Measurements from ENCODE around the gene NEUROD4. TPM values are rescaled to one million over a fixed set of nuclear protein-coding genes. Genes with fewer than 3 reads are reported as not detected.

NEUROD4 gene
- total and polyA plus RNA-seq, 10 of the 15 experiments (the other 5 are each of a cell fraction or from before 2014, with no cell fraction given), result 0.06 TPM; not detected in 9

GRCh38 chr12:54991161-54991990 is 28.4 kb upstream of the NEUROD4 start:
- BruUV-seq (replicated peaks), result no TSS peak
- H2AFZ ChIP-seq (ENCODE audit: control insufficient read depth, low read depth, low read length), result peak overlapping the region; percentile 59
- peak; percentile 78 for TF ChIP-seq IKZF1 (conservative IDR thresholded peaks at IDR 0.05)
- TF ChIP-seq ZSCAN29 (IDR thresholded peaks at IDR 0.05), result no peak
- TF ChIP-seq MTA3 (IDR thresholded peaks at IDR 0.05; ENCODE audit: borderline replicate concordance, low read length), result peak; percentile 15; the same call in 1 of the 2 replicates
- TF ChIP-seq NFIC (IDR thresholded peaks at IDR 0.05; ENCODE audit: low read depth, low read length), result peak; percentile 57
- TF ChIP-seq ATF3 (IDR thresholded peaks at IDR 0.05; ENCODE audit: borderline replicate concordance, extremely low read depth, low read depth, low read length), result no peak
- peak; percentile 37; the same call in 1 of the 2 replicates for TF ChIP-seq CREM (IDR thresholded peaks at IDR 0.05; ENCODE audit: low read depth)
- 0 out of 2 replicates have a peak, but pooled peaks have one; percentile 16 for TF ChIP-seq SPI1 (IDR thresholded peaks at IDR 0.05; ENCODE audit: borderline replicate concordance, insufficient read depth, low read depth, low read length)
- TF ChIP-seq SIX5 (IDR thresholded peaks at IDR 0.05; ENCODE audit: low read depth, low read length, severe bottlenecking), result no peak
- TF ChIP-seq, protein P1, sequence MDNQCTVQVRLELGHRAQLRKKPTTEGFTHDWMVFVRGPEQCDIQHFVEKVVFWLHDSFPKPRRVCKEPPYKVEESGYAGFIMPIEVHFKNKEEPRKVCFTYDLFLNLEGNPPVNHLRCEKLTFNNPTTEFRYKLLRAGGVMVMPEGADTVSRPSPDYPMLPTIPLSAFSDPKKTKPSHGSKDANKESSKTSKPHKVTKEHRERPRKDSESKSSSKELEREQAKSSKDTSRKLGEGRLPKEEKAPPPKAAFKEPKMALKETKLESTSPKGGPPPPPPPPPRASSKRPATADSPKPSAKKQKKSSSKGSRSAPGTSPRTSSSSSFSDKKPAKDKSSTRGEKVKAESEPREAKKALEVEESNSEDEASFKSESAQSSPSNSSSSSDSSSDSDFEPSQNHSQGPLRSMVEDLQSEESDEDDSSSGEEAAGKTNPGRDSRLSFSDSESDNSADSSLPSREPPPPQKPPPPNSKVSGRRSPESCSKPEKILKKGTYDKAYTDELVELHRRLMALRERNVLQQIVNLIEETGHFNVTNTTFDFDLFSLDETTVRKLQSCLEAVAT (IDR thresholded peaks at IDR 0.05), result peak; percentile 71; the same call in 1 of the 2 replicates
- peak; percentile 43; the same call in 1 of the 2 replicates for TF ChIP-seq IRF4 (IDR thresholded peaks at IDR 0.05; ENCODE audit: low read depth, low read length)
- peak; percentile 93 for TF ChIP-seq EED (IDR thresholded peaks at IDR 0.05; ENCODE audit: low read depth)
- TF ChIP-seq, protein P2, sequence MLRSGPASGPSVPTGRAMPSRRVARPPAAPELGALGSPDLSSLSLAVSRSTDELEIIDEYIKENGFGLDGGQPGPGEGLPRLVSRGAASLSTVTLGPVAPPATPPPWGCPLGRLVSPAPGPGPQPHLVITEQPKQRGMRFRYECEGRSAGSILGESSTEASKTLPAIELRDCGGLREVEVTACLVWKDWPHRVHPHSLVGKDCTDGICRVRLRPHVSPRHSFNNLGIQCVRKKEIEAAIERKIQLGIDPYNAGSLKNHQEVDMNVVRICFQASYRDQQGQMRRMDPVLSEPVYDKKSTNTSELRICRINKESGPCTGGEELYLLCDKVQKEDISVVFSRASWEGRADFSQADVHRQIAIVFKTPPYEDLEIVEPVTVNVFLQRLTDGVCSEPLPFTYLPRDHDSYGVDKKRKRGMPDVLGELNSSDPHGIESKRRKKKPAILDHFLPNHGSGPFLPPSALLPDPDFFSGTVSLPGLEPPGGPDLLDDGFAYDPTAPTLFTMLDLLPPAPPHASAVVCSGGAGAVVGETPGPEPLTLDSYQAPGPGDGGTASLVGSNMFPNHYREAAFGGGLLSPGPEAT (IDR thresholded peaks at IDR 0.05; ENCODE audit: low read depth), result peak; percentile 69; the same call in 1 of the 2 replicates
- TF ChIP-seq, protein P3, sequence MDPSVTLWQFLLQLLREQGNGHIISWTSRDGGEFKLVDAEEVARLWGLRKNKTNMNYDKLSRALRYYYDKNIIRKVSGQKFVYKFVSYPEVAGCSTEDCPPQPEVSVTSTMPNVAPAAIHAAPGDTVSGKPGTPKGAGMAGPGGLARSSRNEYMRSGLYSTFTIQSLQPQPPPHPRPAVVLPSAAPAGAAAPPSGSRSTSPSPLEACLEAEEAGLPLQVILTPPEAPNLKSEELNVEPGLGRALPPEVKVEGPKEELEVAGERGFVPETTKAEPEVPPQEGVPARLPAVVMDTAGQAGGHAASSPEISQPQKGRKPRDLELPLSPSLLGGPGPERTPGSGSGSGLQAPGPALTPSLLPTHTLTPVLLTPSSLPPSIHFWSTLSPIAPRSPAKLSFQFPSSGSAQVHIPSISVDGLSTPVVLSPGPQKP (IDR thresholded peaks at IDR 0.05; ENCODE audit: low read depth, low read length), result no peak
- 0 out of 2 replicates have a peak, but pooled peaks have one; percentile 42 for TF ChIP-seq ZNF217 (IDR thresholded peaks at IDR 0.05)
- TF ChIP-seq ATF7 (IDR thresholded peaks at IDR 0.05; ENCODE audit: low read depth), result 0 out of 2 replicates have a peak, but pooled peaks have one; percentile 4
- TF ChIP-seq ETV6 (conservative IDR thresholded peaks at IDR 0.05 in 1 of 2, IDR thresholded peaks at IDR 0.05 in 1 of 2; ENCODE audit: borderline replicate concordance in 1 of 2, low read depth in 1 of 2), result peak in 1 of 2 experiments; percentile 85; a peak in 2 of 4 replicates

More at GRCh38 chr12:54991161-54991990, 28.4 kb upstream of the NEUROD4 start:
- Histone ChIP-seq H3K79me2 (ENCODE audit: control insufficient read depth, insufficient read depth, low read length) (no peaks in the 10 kb centered on the region), H3K4me1 (ENCODE audit: control insufficient read depth, insufficient read depth, low read length) (peaks cover 26% of the 10 kb centered on the region), H3K27ac (ENCODE audit: control insufficient read depth, insufficient read depth) (peak overlapping the region; percentile 68), H3K27me3 (replicated peaks in 1 of 2; ENCODE audit: control insufficient read depth in 2 of 2, insufficient read depth in 2 of 2, low read length in 1 of 2) (no peaks in the 10 kb centered on the region), H4K20me1 (ENCODE audit: control insufficient read depth, insufficient read depth) (no peaks in the 10 kb centered on the region), H3K4me3 (peak overlapping the region; percentile 39; the same call in 1 of the 2 replicates), H3K9ac (ENCODE audit: control insufficient read depth, insufficient read depth, low read length) (peak overlapping the region; percentile 49; the same call in 1 of the 2 replicates), H3K4me2 (ENCODE audit: control insufficient read depth, insufficient read depth) (peak overlapping the region; percentile 58), H3K36me3 (ENCODE audit: control insufficient read depth in 2 of 2, insufficient read depth in 2 of 2, low read length in 1 of 2) (no peaks in the 10 kb centered on the region), H3K9me3 (replicated peaks; ENCODE audit: control insufficient read depth, insufficient read depth, low read length) (no peaks in the 10 kb centered on the region; the same call in 2 of the 3 replicates)
- SMC1A ChIA-PET (ENCODE audit: uncharacterized antibody, unreplicated experiment), result interaction anchor here (1.0 to 13.2 kb wide), 14 partner anchors 8 to 289 kb away, joined by 3 to 429 read pairs (median 10); partner anchors contain the start of genes NEUROD4 and TESPA1
- 6% methylated on average over 9 of the region's 9 CpGs for WGBS (ENCODE audit: insufficient coverage, insufficient replicate concordance, low lambda C conversion rate, missing lambda C conversion rate)
- FAIRE-seq (peak; percentile 72), DNase-seq (ENCODE audit: low read depth, low spot score) (peak; percentile 56), ATAC-seq (peak; percentile 79)
- intact Hi-C loops (cut with micrococcal nuclease; ENCODE audit: unreplicated experiment) (loop anchor here (5.0 to 10.0 kb wide), 2 partner anchors 244 to 633 kb away; no protein-coding TSS in a partner anchor), in situ Hi-C loops (cut with MboI) (loop anchor here (5.0 kb wide), 1 partner anchor 81 kb away; no protein-coding TSS in a partner anchor)
- POLR2A ChIA-PET, result interaction anchor here (0.6 kb wide), 1 partner anchor 583 kb away, joined by 3 read pairs; no protein-coding TSS in a partner anchor
- RAD21 ChIA-PET (ENCODE audit: unreplicated experiment), result interaction anchor here (1.0 to 3.4 kb wide), 6 partner anchors 8 to 79 kb away, joined by 3 to 205 read pairs (median 17); partner anchors contain the start of genes NEUROD4 and TESPA1
- CTCF ChIA-PET, result interaction anchor here (1.0 to 12.8 kb wide), 10 partner anchors 8 to 412 kb away, joined by 3 to 700 read pairs (median 23); partner anchors contain the start of gene TESPA1

Data from GM12878 (cell line).